ENCODE results near the gene MRPS2. TPM values are rescaled to one million over a fixed set of nuclear protein-coding genes. Genes with fewer than 3 reads are reported as not detected.

The MRPS2 gene
- total and polyA plus RNA-seq, 2 experiments from 2014 or later, result 76.2 to 79.9 TPM

- no peaks in the 10 kb centered on the region for H3K27me3 ChIP-seq
- no peak for DNase-seq (ENCODE audit: low read depth in 1 of 2, low spot score in 1 of 2)
- H3K4me1 ChIP-seq (ENCODE audit: low read depth), result no peaks in the 10 kb centered on the region
- H3K36me3 ChIP-seq, result peaks cover 4% of the 10 kb centered on the region
- no peak overlapping the region for H3K27ac ChIP-seq
- H3K4me3 ChIP-seq, result no peak overlapping the region
- TF ChIP-seq, protein P1, sequence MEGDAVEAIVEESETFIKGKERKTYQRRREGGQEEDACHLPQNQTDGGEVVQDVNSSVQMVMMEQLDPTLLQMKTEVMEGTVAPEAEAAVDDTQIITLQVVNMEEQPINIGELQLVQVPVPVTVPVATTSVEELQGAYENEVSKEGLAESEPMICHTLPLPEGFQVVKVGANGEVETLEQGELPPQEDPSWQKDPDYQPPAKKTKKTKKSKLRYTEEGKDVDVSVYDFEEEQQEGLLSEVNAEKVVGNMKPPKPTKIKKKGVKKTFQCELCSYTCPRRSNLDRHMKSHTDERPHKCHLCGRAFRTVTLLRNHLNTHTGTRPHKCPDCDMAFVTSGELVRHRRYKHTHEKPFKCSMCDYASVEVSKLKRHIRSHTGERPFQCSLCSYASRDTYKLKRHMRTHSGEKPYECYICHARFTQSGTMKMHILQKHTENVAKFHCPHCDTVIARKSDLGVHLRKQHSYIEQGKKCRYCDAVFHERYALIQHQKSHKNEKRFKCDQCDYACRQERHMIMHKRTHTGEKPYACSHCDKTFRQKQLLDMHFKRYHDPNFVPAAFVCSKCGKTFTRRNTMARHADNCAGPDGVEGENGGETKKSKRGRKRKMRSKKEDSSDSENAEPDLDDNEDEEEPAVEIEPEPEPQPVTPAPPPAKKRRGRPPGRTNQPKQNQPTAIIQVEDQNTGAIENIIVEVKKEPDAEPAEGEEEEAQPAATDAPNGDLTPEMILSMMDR (IDR thresholded peaks at IDR 0.05; ENCODE audit: low read depth, low read length), result no peak
- no peaks in the 10 kb centered on the region for H3K9me3 ChIP-seq (ENCODE audit: low read depth)
These were observed 8.7 kb upstream of the MRPS2 start for GRCh38 chr9:135491764-135492163.

DNA sequence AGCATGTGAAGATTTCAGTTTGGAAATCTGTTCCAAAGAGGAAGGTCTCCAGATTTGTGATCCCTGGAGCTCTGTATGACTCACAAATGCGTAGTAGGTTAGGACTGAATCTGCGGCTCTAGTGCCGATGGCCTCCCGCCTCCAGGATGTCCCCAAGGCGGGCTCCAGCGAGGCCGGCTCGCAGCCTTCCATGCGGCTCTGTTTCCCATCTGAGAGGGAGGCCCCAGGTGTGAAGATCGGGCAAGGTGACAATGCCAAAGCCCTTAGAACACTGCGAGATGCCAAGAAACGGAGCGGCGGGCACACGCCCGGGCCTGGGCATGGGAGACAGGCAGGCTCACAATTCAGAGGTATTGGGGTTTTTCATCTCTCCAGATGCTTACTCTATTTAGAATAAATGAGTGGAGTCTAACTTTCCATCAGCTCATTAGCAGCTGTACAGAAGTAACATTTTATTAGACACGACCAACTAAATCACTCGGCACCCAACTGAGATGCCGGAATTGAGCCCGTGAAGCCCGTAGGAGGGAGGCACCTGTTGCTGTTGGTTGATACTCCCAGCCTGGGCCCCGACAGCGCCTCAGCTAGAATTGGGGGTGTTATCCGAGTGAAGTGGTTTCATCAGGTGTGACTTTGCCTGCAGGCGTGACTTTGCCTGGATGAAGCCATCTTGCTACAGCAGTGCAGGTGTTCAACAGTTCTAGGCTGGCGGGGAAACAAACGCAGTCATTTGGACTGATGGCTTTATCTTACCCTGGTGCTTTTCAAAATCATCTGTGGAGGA lies 7.4 kb upstream of the MRPS2 start:
- H3K36me3 ChIP-seq, result no peaks in the 10 kb centered on the region
- H3K9me3 ChIP-seq (ENCODE audit: low read depth), result no peaks in the 10 kb centered on the region
- TF ChIP-seq, protein P1 (IDR thresholded peaks at IDR 0.05; ENCODE audit: low read depth, low read length), result no peak
- H3K27ac ChIP-seq, result no peak overlapping the region
- H3K27me3 ChIP-seq, result no peaks in the 10 kb centered on the region
- H3K4me3 ChIP-seq, result no peak overlapping the region
- no peak for DNase-seq (ENCODE audit: low read depth in 1 of 2, low spot score in 1 of 2)
- H3K4me1 ChIP-seq (ENCODE audit: low read depth), result no peaks in the 10 kb centered on the region

DNA sequence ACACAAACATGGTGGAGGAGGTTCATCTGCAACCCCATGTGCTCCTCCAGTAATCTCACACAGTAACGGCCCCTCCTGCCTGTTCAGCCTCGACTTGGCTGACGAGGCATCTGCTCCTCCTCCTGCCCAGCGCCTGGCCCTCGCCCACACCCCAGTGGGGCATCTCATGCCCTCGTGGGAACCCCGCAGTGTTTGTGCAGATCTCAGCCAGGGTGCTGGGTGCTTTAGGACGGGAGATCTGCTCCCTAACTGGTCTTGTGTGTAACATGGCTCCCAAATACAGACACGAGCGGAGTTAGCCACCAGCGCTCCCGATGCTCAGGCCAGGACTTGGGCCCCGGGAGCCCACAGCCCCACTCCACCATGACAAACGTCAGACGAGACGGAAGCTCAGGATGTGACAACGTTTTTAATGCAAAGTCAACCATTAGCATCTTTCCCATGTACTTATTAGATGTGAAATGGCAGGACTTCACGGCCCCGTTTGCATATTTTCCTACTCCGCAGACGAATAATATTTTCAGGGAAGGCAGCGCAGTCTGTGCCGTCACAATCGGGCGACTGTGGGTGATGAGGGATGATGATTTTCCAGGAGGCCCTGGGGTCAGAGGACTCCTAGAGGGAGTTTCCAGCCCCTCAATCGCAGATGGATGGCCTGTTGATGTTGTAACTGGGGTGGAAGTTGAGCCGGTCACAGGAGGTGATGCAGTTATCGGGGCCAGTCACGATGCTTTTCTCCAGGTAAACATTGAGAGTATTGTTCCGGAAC lies 5.5 kb upstream of the MRPS2 start:
- Histone ChIP-seq H3K9me3 (ENCODE audit: low read depth) (no peaks in the 10 kb centered on the region), H3K27me3 (no peaks in the 10 kb centered on the region), H3K4me3 (no peak overlapping the region), H3K36me3 (no peaks in the 10 kb centered on the region), H3K4me1 (ENCODE audit: low read depth) (peaks cover 4% of the 10 kb centered on the region), H3K27ac (no peak overlapping the region)
- DNase-seq (ENCODE audit: low read depth in 1 of 2, low spot score in 1 of 2), result no peak
- TF ChIP-seq, protein P1 (IDR thresholded peaks at IDR 0.05; ENCODE audit: low read depth, low read length), result no peak

GRCh38 chr9:135498381-135499126 lies 1.9 kb upstream of the MRPS2 start:
- Histone ChIP-seq H3K36me3 (no peaks in the 10 kb centered on the region), H3K27me3 (no peaks in the 10 kb centered on the region)

More at GRCh38 chr9:135498381-135499126, 1.9 kb upstream of the MRPS2 start:
- no peaks in the 10 kb centered on the region for H3K9me3 ChIP-seq (ENCODE audit: low read depth)
- TF ChIP-seq, protein P1 (IDR thresholded peaks at IDR 0.05; ENCODE audit: low read depth, low read length), result no peak
- H3K4me3 ChIP-seq, result no peak overlapping the region
- no peak for DNase-seq (ENCODE audit: low read depth in 1 of 2, low spot score in 1 of 2)
- H3K4me1 ChIP-seq (ENCODE audit: low read depth), result peaks cover 11% of the 10 kb centered on the region
- H3K27ac ChIP-seq, result no peak overlapping the region

All from cardiac muscle cell (in vitro differentiated cells and primary cell).